ENCODE results near the gene ENO2.

DNA sequence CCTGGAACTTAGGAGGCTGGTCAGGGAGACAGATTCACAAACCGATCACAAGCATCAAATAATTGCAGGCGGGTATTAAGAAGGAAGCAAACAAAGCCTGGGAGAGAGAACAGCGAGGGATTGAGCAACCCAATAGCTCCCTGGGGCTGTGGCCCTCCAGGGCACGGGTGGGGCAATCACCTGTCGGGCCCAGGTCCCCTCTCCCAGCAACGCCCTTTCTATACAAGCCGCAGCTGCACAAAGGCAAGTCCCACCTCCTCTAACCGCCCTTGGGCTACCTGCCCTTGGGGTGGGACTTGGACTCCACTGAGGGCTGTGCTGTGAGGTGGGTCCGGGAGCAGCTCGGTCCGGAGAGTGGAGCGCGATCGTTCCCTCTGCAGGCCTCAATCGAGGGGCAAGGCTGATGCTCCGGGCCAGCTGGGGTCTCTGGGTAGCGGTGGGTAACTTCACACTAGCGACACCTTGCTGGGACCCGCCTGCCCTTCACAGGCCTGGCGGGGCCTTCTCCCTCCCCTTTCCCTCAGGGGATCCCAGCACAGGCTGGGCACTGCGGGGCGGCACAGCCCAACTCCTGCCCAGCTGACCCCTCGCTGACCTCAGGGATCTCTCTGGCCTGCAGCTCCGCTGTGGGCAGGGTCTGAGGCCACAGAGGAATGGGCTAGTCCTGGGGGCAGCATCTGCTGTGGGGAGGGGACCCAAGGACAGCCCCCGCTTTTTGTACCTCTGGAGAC lies 48.1 kb downstream of the ENO2 start:
- TF ChIP-seq CTCF (IDR thresholded peaks at IDR 0.05) = no peak
- TF ChIP-seq POLR2A (IDR thresholded peaks at IDR 0.05) = no peak
- no peak for TF ChIP-seq POLR2AphosphoS5 (IDR thresholded peaks at IDR 0.05)
